HG03159 (cell line): ENCODE results near the gene CDH22.

Source experiments
- ATAC-seq: cut with Tn5 transposase; IDR thresholded peaks from one replicate; pipeline ENCODE4 v1.9.1; 2021; ENCODE audit warnings: mild to moderate bottlenecking, moderate library complexity; ENCODE audit not compliant: unreplicated experiment

CDH22 gene

GRCh38 chr20:46324379-46324778 is 16.1 kb upstream of the CDH22 start:
- ATAC-seq, result no peak

GRCh38 chr20:46323557-46323956 is 15.3 kb upstream of the CDH22 start:
- ATAC-seq, result no peak

GRCh38 chr20:46322641-46323040 is 14.3 kb upstream of the CDH22 start:
- no peak for ATAC-seq

- ATAC-seq, result no peak
Measured at GRCh38 chr20:46317685-46318177, 9.4 kb upstream of the CDH22 start.

GRCh38 chr20:46316984-46317684 is 8.8 kb upstream of the CDH22 start:
- no peak for ATAC-seq

- ATAC-seq, result no peak
Measured at GRCh38 chr20:46315311-46315710, 7.0 kb upstream of the CDH22 start.

GRCh38 chr20:46312945-46313861 is 4.9 kb upstream of the CDH22 start:
- ATAC-seq, result no peak

- ATAC-seq, result no peak
Measured at GRCh38 chr20:46312075-46312944, 4.0 kb upstream of the CDH22 start.

GRCh38 chr20:46311719-46312074 is 3.4 kb upstream of the CDH22 start:
- ATAC-seq, result no peak

- no peak for ATAC-seq
Measured at GRCh38 chr20:46311039-46311650, 2.8 kb upstream of the CDH22 start.

- no peak for ATAC-seq
Measured at GRCh38 chr20:46309945-46310344, 1.6 kb upstream of the CDH22 start.

- no peak for ATAC-seq
Measured at GRCh38 chr20:46307999-46308257, 370 bp downstream of the CDH22 start.

- ATAC-seq, result peak; percentile 67
Measured at GRCh38 chr20:46307139-46307998, 929 bp downstream of the CDH22 start.

GRCh38 chr20:46306743-46307138 is 1.6 kb downstream of the CDH22 start:
- ATAC-seq, result no peak

- ATAC-seq, result no peak
Measured at GRCh38 chr20:46305973-46306360, 2.3 kb downstream of the CDH22 start.

- ATAC-seq, result no peak
Measured at GRCh38 chr20:46305331-46305972, 2.8 kb downstream of the CDH22 start.

GRCh38 chr20:46304852-46305251 is 3.4 kb downstream of the CDH22 start:
- ATAC-seq, result no peak

- no peak for ATAC-seq
Measured at GRCh38 chr20:46304361-46304760, 3.9 kb downstream of the CDH22 start.

GRCh38 chr20:46303176-46303956 is 4.9 kb downstream of the CDH22 start:
- ATAC-seq, result no peak
